ENCODE measurements around the gene IPPK.
"Not testable (repeated sequence)": the region's sequence is repeated elsewhere in the genome, so short reads cannot be mapped to it uniquely, and the experiment has no call there.

Gene IPPK

GRCh38 chr9:92576175-92576574 lies 93.8 kb downstream of the IPPK start:
- no peak overlapping the region for H3K27ac ChIP-seq (ENCODE audit: extremely low read depth, low read depth, low read length)
- POLR2A ChIA-PET: no interaction called here
- no peaks in the 10 kb centered on the region for H3K36me3 ChIP-seq (ENCODE audit: control insufficient read depth in 2 of 2, insufficient read depth in 1 of 2, low read length in 2 of 2)
- CTCF ChIA-PET: no interaction called here
- no peaks in the 10 kb centered on the region for H3K9me3 ChIP-seq (ENCODE audit: control insufficient read depth, insufficient read depth, low read depth, low read length)
- no peak overlapping the region for H3K4me3 ChIP-seq (ENCODE audit: low read depth, low read length)
- peak; percentile 15; the same call in 1 of the 2 replicates for TF ChIP-seq FEZF1 (tag by site-specific recombination; IDR thresholded peaks at IDR 0.05)
- no peak for TF ChIP-seq ZNF354C (tag by site-specific recombination; IDR thresholded peaks at IDR 0.05; ENCODE audit: borderline replicate concordance, low read depth)
- TF ChIP-seq WT1 (tag by site-specific recombination; IDR thresholded peaks at IDR 0.05): peak; percentile 88
- TF ChIP-seq ZNF623 (tag by site-specific recombination; IDR thresholded peaks at IDR 0.05): 0 out of 2 replicates have a peak, but pooled peaks have one; percentile 7
- TF ChIP-seq, protein P1, sequence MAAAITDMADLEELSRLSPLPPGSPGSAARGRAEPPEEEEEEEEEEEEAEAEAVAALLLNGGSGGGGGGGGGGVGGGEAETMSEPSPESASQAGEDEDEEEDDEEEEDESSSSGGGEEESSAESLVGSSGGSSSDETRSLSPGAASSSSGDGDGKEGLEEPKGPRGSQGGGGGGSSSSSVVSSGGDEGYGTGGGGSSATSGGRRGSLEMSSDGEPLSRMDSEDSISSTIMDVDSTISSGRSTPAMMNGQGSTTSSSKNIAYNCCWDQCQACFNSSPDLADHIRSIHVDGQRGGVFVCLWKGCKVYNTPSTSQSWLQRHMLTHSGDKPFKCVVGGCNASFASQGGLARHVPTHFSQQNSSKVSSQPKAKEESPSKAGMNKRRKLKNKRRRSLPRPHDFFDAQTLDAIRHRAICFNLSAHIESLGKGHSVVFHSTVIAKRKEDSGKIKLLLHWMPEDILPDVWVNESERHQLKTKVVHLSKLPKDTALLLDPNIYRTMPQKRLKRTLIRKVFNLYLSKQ (tag by site-specific recombination; IDR thresholded peaks at IDR 0.05; ENCODE audit: borderline replicate concordance): no peak
- no peak for TF ChIP-seq HOXC10 (CRISPR knock-in tag; IDR thresholded peaks at IDR 0.05)
- no peaks in the 10 kb centered on the region for H3K4me1 ChIP-seq (ENCODE audit: control insufficient read depth, insufficient read depth, low read length)

GRCh38 chr9:92573612-92574011 lies 96.3 kb downstream of the IPPK start:
- H3K4me1 ChIP-seq (ENCODE audit: control insufficient read depth, insufficient read depth, low read length); H3K9me3 ChIP-seq (ENCODE audit: control insufficient read depth, insufficient read depth, low read depth, low read length); H3K4me3 ChIP-seq (ENCODE audit: low read depth, low read length); H3K27ac ChIP-seq (ENCODE audit: extremely low read depth, low read depth, low read length); POLR2A ChIA-PET; CTCF ChIA-PET; H3K36me3 ChIP-seq (ENCODE audit: control insufficient read depth in 2 of 2, insufficient read depth in 1 of 2, low read length in 2 of 2): not testable (repeated sequence)

GRCh38 chr9:92571871-92572270 lies 98.1 kb downstream of the IPPK start:
- H3K27ac ChIP-seq (ENCODE audit: extremely low read depth, low read depth, low read length); H3K4me1 ChIP-seq (ENCODE audit: control insufficient read depth, insufficient read depth, low read length); H3K36me3 ChIP-seq (ENCODE audit: control insufficient read depth in 2 of 2, insufficient read depth in 1 of 2, low read length in 2 of 2); POLR2A ChIA-PET; H3K9me3 ChIP-seq (ENCODE audit: control insufficient read depth, insufficient read depth, low read depth, low read length); H3K4me3 ChIP-seq (ENCODE audit: low read depth, low read length): not testable (repeated sequence)
- CTCF ChIA-PET: interaction anchor here (0.7 kb wide), 1 partner anchor 28 kb away, joined by 3 read pairs; no protein-coding TSS in a partner anchor

GRCh38 chr9:92564982-92565381 lies 104.9 kb downstream of the IPPK start:
- Histone ChIP-seq H3K9me3 (ENCODE audit: control insufficient read depth, insufficient read depth, low read depth, low read length) (no peaks in the 10 kb centered on the region), H3K36me3 (ENCODE audit: control insufficient read depth in 2 of 2, insufficient read depth in 1 of 2, low read length in 2 of 2) (no peaks in the 10 kb centered on the region), H3K4me1 (ENCODE audit: control insufficient read depth, insufficient read depth, low read length) (peaks cover 17% of the 10 kb centered on the region), H3K27ac (ENCODE audit: extremely low read depth, low read depth, low read length) (no peak overlapping the region), H3K4me3 (ENCODE audit: low read depth, low read length) (no peak overlapping the region)
- TF ChIP-seq ZNF362 (tag by site-specific recombination; IDR thresholded peaks at IDR 0.05): 0 out of 2 replicates have a peak, but pooled peaks have one; percentile 17
- TF ChIP-seq, protein P2, sequence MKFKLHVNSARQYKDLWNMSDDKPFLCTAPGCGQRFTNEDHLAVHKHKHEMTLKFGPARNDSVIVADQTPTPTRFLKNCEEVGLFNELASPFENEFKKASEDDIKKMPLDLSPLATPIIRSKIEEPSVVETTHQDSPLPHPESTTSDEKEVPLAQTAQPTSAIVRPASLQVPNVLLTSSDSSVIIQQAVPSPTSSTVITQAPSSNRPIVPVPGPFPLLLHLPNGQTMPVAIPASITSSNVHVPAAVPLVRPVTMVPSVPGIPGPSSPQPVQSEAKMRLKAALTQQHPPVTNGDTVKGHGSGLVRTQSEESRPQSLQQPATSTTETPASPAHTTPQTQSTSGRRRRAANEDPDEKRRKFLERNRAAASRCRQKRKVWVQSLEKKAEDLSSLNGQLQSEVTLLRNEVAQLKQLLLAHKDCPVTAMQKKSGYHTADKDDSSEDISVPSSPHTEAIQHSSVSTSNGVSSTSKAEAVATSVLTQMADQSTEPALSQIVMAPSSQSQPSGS (tag by site-specific recombination; IDR thresholded peaks at IDR 0.05; ENCODE audit: low read depth): no peak
- ChIA-PET CTCF (no interaction called here), POLR2A (interaction anchor here (0.6 kb wide), 1 partner anchor 888 kb away, joined by 3 read pairs; no protein-coding TSS in a partner anchor)

DNA sequence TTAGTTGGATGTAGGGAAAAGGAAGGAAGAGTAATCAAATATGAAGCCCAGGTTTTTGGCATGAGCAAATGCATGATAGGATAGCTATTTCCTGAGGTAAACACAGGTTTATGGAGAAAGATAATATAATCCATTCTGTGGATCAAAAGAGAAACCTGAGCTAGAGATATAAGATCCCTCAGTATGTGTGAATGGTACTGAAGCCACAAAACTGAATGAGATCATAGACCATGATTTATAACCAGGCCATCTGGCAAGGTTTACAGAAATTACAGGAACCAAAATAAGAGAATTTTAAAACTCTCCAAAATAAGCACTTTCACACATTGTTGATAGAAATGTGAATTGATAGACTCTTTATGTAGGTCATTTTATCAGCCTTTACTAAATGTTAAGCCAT lies 105.4 kb downstream of the IPPK start:
- no peak overlapping the region for H3K4me3 ChIP-seq (ENCODE audit: low read depth, low read length)
- H3K4me1 ChIP-seq (ENCODE audit: control insufficient read depth, insufficient read depth, low read length): peaks cover 17% of the 10 kb centered on the region
- ChIA-PET POLR2A (interaction anchor here (0.6 kb wide), 1 partner anchor 889 kb away, joined by 3 read pairs; no protein-coding TSS in a partner anchor), CTCF (no interaction called here)
- no peaks in the 10 kb centered on the region for H3K36me3 ChIP-seq (ENCODE audit: control insufficient read depth in 2 of 2, insufficient read depth in 1 of 2, low read length in 2 of 2)
- no peaks in the 10 kb centered on the region for H3K9me3 ChIP-seq (ENCODE audit: control insufficient read depth, insufficient read depth, low read depth, low read length)
- no peak overlapping the region for H3K27ac ChIP-seq (ENCODE audit: extremely low read depth, low read depth, low read length)
- TF ChIP-seq MZF1 (tag by site-specific recombination; IDR thresholded peaks at IDR 0.05; ENCODE audit: borderline replicate concordance): 0 out of 2 replicates have a peak, but pooled peaks have one; percentile 22
- TF ChIP-seq GLIS1 (tag by site-specific recombination; IDR thresholded peaks at IDR 0.05): no peak; the same call in 1 of the 2 replicates
- TF ChIP-seq HOXA7 (CRISPR knock-in tag; IDR thresholded peaks at IDR 0.05; ENCODE audit: borderline replicate concordance): no peak
- TF ChIP-seq ZBTB26 (tag by site-specific recombination; optimal IDR thresholded peaks at IDR 0.05): no peak
- TF ChIP-seq HOXD13 (CRISPR knock-in tag; IDR thresholded peaks at IDR 0.05; ENCODE audit: borderline replicate concordance): no peak
- TF ChIP-seq RBAK (tag by site-specific recombination; IDR thresholded peaks at IDR 0.05): no peak
- TF ChIP-seq GLI2 (tag by site-specific recombination; IDR thresholded peaks at IDR 0.05; ENCODE audit: borderline replicate concordance, low read depth): no peak
- TF ChIP-seq ZFP41 (tag by site-specific recombination; IDR thresholded peaks at IDR 0.05; ENCODE audit: borderline replicate concordance): no peak
- no peak for TF ChIP-seq GFI1B (tag by site-specific recombination; IDR thresholded peaks at IDR 0.05)

All from HEK293 (cell line).